ENCODE measurements around the gene ARL3.

ARL3 gene

DNA sequence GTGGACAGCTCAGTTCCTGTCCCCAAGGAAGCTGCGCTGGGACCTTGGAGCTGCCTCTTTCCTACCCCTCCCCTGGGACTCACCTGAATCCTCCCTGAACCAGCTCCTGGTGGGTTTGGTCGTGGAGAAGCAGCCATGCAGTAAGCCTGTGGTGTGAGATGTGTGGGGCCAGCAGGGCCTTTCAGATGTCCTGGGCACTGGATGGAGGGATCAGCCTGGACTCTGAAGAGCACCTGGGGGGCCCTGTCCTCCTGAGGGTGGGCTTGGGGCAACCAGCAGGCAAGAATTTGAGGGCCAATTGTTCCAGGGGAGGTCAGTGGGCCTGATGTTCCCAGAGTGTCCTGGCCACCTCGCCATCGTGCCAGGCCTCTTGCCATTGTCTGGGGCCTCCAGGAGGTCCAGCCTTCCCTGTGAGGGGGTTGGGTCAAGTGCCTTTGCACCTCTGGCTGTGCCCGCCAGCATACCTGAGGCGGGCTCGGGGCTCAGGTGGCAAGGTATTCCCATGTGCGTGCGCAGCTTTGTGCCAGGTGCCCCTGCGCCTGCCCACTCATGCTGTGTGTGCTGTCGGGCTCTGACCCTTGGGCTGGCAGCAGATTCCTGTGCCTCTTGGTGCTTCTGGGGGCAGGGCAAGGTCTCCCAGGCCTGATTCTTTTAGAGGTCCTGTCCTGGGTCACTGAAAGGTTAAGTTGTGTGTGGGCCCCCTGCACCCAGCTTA lies 62.6 kb downstream of the ARL3 start:
- no peak overlapping the region for H3K9ac ChIP-seq (ENCODE audit: low read depth, low read length, poor library complexity)
- H3K18ac ChIP-seq (ENCODE audit: low read length), result peak overlapping the region; percentile 68
- no peak overlapping the region for H3K4me2 ChIP-seq (ENCODE audit: insufficient read depth, low read length, poor library complexity, severe bottlenecking)
- H2BK5ac ChIP-seq (ENCODE audit: low read length), result peak overlapping the region; percentile 49
- H3K36me3 ChIP-seq (replicated peaks in 1 of 2; ENCODE audit: control insufficient read depth in 2 of 2, insufficient read depth in 2 of 2, low read length in 2 of 2), result peaks cover 21 to 84% of the 10 kb centered on the region in 2 donors
- H3K4me1 ChIP-seq (ENCODE audit: control insufficient read depth in 2 of 2, insufficient read depth in 1 of 2, low read depth in 1 of 2, low read length in 2 of 2), result peaks cover 47 to 53% of the 10 kb centered on the region in 2 donors
- H3K4me3 ChIP-seq (ENCODE audit: low read length in 2 of 2), result peak overlapping the region in 1 of 2 donors; percentile 28
- H4K91ac ChIP-seq (ENCODE audit: low read depth, low read length, poor library complexity), result no peak overlapping the region
- peak overlapping the region; percentile 25 for H3K23ac ChIP-seq (ENCODE audit: low read depth, low read length, poor library complexity)
- H3K9me3 ChIP-seq (replicated peaks in 1 of 2; ENCODE audit: control insufficient read depth in 2 of 2, insufficient read depth in 1 of 2, low read depth in 1 of 2, low read length in 2 of 2), result no peaks in the 10 kb centered on the region
- no peak overlapping the region for H2AFZ ChIP-seq (ENCODE audit: low read length)
- WGBS, 2 donors (ENCODE audit: extremely low coverage in 2 of 2, insufficient read length in 2 of 2, insufficient replicate concordance in 1 of 2), result no CpG with 5 or more reads among the region's 11 CpGs
- no peak overlapping the region for H3K4ac ChIP-seq (ENCODE audit: low read length)
- peak overlapping the region; percentile 65 for H2BK12ac ChIP-seq (ENCODE audit: low read length)
- H3K27me3 ChIP-seq (ENCODE audit: control insufficient read depth in 3 of 3, insufficient read depth in 3 of 3, low read depth in 1 of 3, low read length in 3 of 3), result no peaks in the 10 kb centered on the region
- peak overlapping the region; percentile 67 for H3K14ac ChIP-seq (ENCODE audit: low read length)
- peaks cover 31% of the 10 kb centered on the region for H3K79me1 ChIP-seq (ENCODE audit: low read depth, low read length)
- H2BK15ac ChIP-seq (ENCODE audit: low read length), result peak overlapping the region; percentile 42
- peak overlapping the region; percentile 27 for H2BK120ac ChIP-seq (ENCODE audit: low read depth, low read length)
- H3K27ac ChIP-seq (replicated peaks; ENCODE audit: low read length), result no peak overlapping the region
- H2AK5ac ChIP-seq (ENCODE audit: low read depth, low read length), result peak overlapping the region; percentile 98
- peak overlapping the region; percentile 75 for H4K8ac ChIP-seq (ENCODE audit: low read depth, low read length)
- DNase-seq (ENCODE audit: low spot score), result no peak

DNA sequence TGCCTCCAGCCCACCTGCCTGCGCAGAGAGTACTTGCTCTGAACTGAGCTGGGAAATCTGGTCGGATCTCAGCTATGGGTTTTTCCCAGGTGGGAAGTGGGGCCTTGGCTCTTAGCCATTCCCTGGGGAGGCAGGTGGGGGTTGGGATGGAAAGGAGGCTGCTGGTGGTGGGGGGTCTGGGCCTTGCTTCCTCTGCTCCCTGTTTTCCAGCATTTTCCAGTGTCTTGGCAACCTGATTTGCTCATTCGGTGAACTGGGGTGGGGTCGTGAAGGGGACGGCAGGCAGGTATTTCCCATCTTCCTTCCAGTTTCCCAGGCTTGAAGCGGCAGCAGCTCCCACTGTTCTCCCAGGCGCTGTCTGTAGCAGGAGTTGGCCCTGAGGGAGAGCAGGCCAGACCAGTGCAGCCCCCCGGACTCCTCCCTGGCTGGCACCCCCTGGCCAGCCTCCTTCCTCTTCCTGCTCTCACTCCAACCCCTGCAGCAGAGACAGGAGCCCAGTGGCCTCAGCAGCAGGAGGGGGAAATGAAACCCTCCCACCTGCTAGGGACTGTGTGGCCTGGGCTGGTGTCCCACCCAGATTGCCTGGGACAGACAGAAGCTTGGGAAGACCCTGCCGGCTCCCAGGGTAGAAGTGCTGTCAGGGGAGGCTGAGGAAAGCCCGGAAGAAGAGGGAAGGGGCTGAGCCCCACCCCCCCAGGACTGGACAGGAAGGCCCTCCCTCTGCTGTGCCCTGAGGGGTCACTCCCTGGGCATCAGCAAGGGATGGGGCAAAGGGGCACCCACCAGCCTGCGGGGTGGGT lies 63.3 kb downstream of the ARL3 start:
- Histone ChIP-seq H3K4me3 (ENCODE audit: low read length in 2 of 2) (peak overlapping the region in 1 of 2 donors; percentile 28), H3K4me1 (ENCODE audit: control insufficient read depth in 2 of 2, insufficient read depth in 1 of 2, low read depth in 1 of 2, low read length in 2 of 2) (peaks cover 51 to 58% of the 10 kb centered on the region in 2 donors), H2AK5ac (ENCODE audit: low read depth, low read length) (peak overlapping the region; percentile 98), H3K18ac (ENCODE audit: low read length) (peak overlapping the region; percentile 68), H2BK5ac (ENCODE audit: low read length) (peak overlapping the region; percentile 49), H3K23ac (ENCODE audit: low read depth, low read length, poor library complexity) (no peak overlapping the region), H3K4ac (ENCODE audit: low read length) (no peak overlapping the region), H3K27me3 (ENCODE audit: control insufficient read depth in 3 of 3, insufficient read depth in 3 of 3, low read depth in 1 of 3, low read length in 3 of 3) (no peaks in the 10 kb centered on the region), H3K36me3 (replicated peaks in 1 of 2; ENCODE audit: control insufficient read depth in 2 of 2, insufficient read depth in 2 of 2, low read length in 2 of 2) (peaks cover 15 to 80% of the 10 kb centered on the region in 2 donors), H3K9ac (ENCODE audit: low read depth, low read length, poor library complexity) (no peak overlapping the region), H4K8ac (ENCODE audit: low read depth, low read length) (no peak overlapping the region), H3K27ac (replicated peaks; ENCODE audit: low read length) (peak overlapping the region; percentile 100), H2AFZ (ENCODE audit: low read length) (no peak overlapping the region), H4K91ac (ENCODE audit: low read depth, low read length, poor library complexity) (no peak overlapping the region), H3K79me1 (ENCODE audit: low read depth, low read length) (peaks cover 27% of the 10 kb centered on the region), H2BK120ac (ENCODE audit: low read depth, low read length) (peak overlapping the region; percentile 77), H3K4me2 (ENCODE audit: insufficient read depth, low read length, poor library complexity, severe bottlenecking) (peak overlapping the region; percentile 11), H2BK15ac (ENCODE audit: low read length) (peak overlapping the region; percentile 42), H2BK12ac (ENCODE audit: low read length) (peak overlapping the region; percentile 65), H3K14ac (ENCODE audit: low read length) (peak overlapping the region; percentile 67), H3K9me3 (replicated peaks in 1 of 2; ENCODE audit: control insufficient read depth in 2 of 2, insufficient read depth in 1 of 2, low read depth in 1 of 2, low read length in 2 of 2) (no peaks in the 10 kb centered on the region)
- WGBS, 2 donors (ENCODE audit: extremely low coverage in 2 of 2, insufficient read length in 2 of 2, insufficient replicate concordance in 1 of 2), result no CpG with 5 or more reads among the region's 11 CpGs
- DNase-seq (ENCODE audit: low spot score), result no peak

- H2BK120ac ChIP-seq (ENCODE audit: low read depth, low read length), result peak overlapping the region; percentile 97
- H3K4ac ChIP-seq (ENCODE audit: low read length), result peak overlapping the region; percentile 80
- H2BK5ac ChIP-seq (ENCODE audit: low read length), result peak overlapping the region; percentile 89
- H3K14ac ChIP-seq (ENCODE audit: low read length), result peak overlapping the region; percentile 94
- no peaks in the 10 kb centered on the region for H3K27me3 ChIP-seq (ENCODE audit: control insufficient read depth in 3 of 3, insufficient read depth in 3 of 3, low read depth in 1 of 3, low read length in 3 of 3)
- DNase-seq (ENCODE audit: low spot score), result no peak
- peak overlapping the region; percentile 98 for H3K18ac ChIP-seq (ENCODE audit: low read length)
- H3K9me3 ChIP-seq (replicated peaks in 1 of 2; ENCODE audit: control insufficient read depth in 2 of 2, insufficient read depth in 1 of 2, low read depth in 1 of 2, low read length in 2 of 2), result no peaks in the 10 kb centered on the region
- peaks cover 51 to 60% of the 10 kb centered on the region in 2 donors for H3K4me1 ChIP-seq (ENCODE audit: control insufficient read depth in 2 of 2, insufficient read depth in 1 of 2, low read depth in 1 of 2, low read length in 2 of 2)
- peak overlapping the region; percentile 72 for H3K4me2 ChIP-seq (ENCODE audit: insufficient read depth, low read length, poor library complexity, severe bottlenecking)
- peak overlapping the region; percentile 90 for H3K9ac ChIP-seq (ENCODE audit: low read depth, low read length, poor library complexity)
- H3K36me3 ChIP-seq (replicated peaks in 1 of 2; ENCODE audit: control insufficient read depth in 2 of 2, insufficient read depth in 2 of 2, low read length in 2 of 2), result peaks cover 9 to 72% of the 10 kb centered on the region in 2 donors
- peak overlapping the region; percentile 98 for H2AK5ac ChIP-seq (ENCODE audit: low read depth, low read length)
- WGBS, 2 donors (ENCODE audit: extremely low coverage in 2 of 2, insufficient read length in 2 of 2, insufficient replicate concordance in 1 of 2), result no CpG with 5 or more reads among the region's 12 CpGs
- H4K91ac ChIP-seq (ENCODE audit: low read depth, low read length, poor library complexity), result peak overlapping the region; percentile 76
- peak overlapping the region; percentile 86 for H2BK12ac ChIP-seq (ENCODE audit: low read length)
- peak overlapping the region; percentile 19 for H2AFZ ChIP-seq (ENCODE audit: low read length)
- H3K4me3 ChIP-seq (ENCODE audit: low read length in 2 of 2), result peak overlapping the region in 1 of 2 donors; percentile 24
- peak overlapping the region; percentile 24 for H2BK15ac ChIP-seq (ENCODE audit: low read length)
- H4K8ac ChIP-seq (ENCODE audit: low read depth, low read length), result peak overlapping the region; percentile 97
- peaks cover 32% of the 10 kb centered on the region for H3K79me1 ChIP-seq (ENCODE audit: low read depth, low read length)
- no peak overlapping the region for H3K23ac ChIP-seq (ENCODE audit: low read depth, low read length, poor library complexity)
- H3K27ac ChIP-seq (replicated peaks; ENCODE audit: low read length), result peak overlapping the region; percentile 100
Observed at GRCh38 chr10:102649797-102650654, 64.2 kb downstream of the ARL3 start.
